Astrocyte of the spinal cord (primary cell): Measurements from ENCODE around the gene ATP9B.

ENCODE experiments used
- DNase-seq: peaks from one replicate; pipeline ENCODE4 v3.0.0; 2011; ENCODE audit warnings: low read depth, low spot score
- H3K4me3 ChIP-seq: 2 replicates; pipeline ENCODE4 v1.5.1; 2011; ENCODE audit warnings: low read depth, mild to moderate bottlenecking, low read length, moderate library complexity
- in situ Hi-C: cut with HindIII; loops from 2 replicates; pipeline ENCODE4 v1.10.0; 2017; ENCODE audit warnings: low sequenced_read_pairs
- TF ChIP-seq, protein P1 (sequence below): IDR thresholded peaks from 2 replicates; pipeline ENCODE4 v1.5.1; 2012; ENCODE audit warnings: low read depth, mild to moderate bottlenecking, low read length, inconsistent platforms

Gene ATP9B

DNA sequence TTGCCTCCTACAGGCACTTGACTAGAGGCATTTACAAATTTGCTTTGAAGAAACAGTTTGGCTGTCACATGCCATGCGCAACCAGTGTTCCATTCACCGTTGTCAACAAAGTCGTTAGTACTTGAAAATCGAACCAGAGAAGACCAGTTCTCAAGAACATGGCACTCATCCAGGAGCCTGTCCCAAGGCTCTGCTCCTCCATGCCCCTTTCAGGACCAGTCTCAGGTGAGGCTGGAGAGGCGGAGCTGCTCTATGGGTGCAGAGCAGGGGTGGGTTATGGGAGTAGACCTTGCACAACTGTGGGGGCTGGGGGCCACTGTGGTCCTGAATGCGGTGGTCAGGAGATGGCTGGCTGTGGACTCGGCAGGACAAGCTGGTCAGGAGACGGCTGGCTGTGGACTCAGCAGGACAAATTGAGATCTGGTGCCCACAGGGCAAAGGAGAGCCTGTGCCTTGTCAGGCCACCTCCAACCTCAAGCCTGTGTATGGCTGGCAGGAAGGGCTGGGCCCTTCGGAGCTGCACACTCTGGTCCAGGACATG is 12.3 kb upstream of the ATP9B start:
- in situ Hi-C loops = no loop called here
- TF ChIP-seq, protein P1, sequence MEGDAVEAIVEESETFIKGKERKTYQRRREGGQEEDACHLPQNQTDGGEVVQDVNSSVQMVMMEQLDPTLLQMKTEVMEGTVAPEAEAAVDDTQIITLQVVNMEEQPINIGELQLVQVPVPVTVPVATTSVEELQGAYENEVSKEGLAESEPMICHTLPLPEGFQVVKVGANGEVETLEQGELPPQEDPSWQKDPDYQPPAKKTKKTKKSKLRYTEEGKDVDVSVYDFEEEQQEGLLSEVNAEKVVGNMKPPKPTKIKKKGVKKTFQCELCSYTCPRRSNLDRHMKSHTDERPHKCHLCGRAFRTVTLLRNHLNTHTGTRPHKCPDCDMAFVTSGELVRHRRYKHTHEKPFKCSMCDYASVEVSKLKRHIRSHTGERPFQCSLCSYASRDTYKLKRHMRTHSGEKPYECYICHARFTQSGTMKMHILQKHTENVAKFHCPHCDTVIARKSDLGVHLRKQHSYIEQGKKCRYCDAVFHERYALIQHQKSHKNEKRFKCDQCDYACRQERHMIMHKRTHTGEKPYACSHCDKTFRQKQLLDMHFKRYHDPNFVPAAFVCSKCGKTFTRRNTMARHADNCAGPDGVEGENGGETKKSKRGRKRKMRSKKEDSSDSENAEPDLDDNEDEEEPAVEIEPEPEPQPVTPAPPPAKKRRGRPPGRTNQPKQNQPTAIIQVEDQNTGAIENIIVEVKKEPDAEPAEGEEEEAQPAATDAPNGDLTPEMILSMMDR = no peak
- H3K4me3 ChIP-seq = no peak overlapping the region
- DNase-seq = no peak

DNA sequence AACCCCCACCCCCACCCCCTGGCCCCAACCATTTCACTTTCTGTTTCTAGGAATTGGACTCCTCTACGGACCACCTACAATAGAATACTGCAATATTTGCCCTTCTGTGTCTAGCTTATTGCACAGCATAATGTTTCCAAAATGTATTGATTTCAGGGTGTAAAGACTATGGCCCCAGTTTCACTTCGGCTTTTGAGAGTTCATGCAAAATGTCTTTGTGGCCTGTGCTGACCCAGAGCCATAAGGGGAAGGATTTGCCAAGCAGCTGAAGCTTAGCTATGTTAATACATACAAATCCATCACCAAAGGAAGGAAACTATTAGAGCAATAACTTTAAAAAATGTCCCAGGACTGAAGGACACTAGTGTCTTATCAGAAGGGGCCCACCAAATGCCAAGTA is 11.2 kb upstream of the ATP9B start:
- no peak for DNase-seq
- in situ Hi-C loops = no loop called here
- H3K4me3 ChIP-seq = no peak overlapping the region
- TF ChIP-seq, protein P1 = no peak

DNA sequence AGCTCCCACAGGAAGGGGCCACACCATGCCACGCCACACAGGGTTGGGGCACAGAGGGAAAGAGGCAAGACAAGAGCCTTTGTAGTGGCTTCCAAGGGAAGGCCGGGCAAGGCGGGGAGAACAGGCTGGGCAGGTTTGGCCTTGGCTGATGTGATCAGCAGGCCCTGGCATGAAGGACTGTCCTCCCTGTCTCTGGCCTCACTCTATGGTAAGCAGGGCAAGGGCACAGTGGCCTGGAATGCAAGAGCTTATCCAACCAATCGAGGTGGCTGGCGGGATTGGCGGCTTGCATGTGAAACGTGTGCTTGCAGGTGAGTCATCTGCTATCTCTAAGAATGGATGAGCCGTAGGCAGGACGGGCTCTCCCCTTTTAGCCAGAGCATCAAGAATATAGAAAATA is 6.4 kb upstream of the ATP9B start:
- TF ChIP-seq, protein P1 = no peak
- in situ Hi-C loops = no loop called here
- no peak for DNase-seq
- no peak overlapping the region for H3K4me3 ChIP-seq

DNA sequence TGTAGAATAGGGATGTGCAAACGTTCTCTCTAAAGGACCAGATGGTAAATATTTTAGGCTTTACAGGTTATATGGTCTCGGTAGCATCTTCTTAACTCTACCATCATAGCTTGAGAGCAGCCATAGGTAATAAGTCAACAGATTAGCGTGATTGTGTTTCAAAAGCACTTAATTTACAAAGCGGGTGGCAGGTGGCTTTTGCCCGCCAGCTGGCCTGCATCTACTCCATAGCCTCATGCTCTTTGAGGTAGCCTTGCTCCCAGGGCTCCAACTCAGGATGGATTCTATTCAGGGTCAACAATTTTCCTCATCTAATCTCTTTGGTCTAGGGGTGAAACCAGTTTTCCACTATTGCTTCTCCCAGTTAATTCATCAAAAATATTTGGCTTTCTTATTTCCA is 5.0 kb upstream of the ATP9B start:
- in situ Hi-C loops = no loop called here
- H3K4me3 ChIP-seq = no peak overlapping the region
- TF ChIP-seq, protein P1 = no peak
- no peak for DNase-seq

DNA sequence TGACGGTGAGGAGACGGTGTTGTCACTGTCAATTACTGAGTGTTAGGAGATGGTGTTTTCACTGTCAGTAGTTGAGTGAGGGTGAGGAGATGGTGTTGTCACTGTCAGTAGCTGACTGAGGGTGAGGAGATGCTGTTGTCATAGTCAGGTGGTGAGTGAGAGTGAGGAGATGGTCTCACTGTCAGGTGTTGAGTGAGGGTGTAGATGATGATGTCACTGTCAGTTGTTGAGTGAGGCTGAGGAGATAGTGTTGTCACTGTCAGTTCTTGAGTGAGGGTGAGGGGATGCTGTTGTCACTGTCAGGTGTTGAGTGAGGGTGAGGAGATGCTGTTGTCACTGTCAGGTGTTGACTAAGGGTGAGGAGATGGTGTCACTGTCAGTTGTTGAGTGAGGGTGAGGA is 3.4 kb upstream of the ATP9B start:
- no peak for DNase-seq
- H3K4me3 ChIP-seq = no peak overlapping the region
- in situ Hi-C loops = no loop called here
- TF ChIP-seq, protein P1 = no peak

DNA sequence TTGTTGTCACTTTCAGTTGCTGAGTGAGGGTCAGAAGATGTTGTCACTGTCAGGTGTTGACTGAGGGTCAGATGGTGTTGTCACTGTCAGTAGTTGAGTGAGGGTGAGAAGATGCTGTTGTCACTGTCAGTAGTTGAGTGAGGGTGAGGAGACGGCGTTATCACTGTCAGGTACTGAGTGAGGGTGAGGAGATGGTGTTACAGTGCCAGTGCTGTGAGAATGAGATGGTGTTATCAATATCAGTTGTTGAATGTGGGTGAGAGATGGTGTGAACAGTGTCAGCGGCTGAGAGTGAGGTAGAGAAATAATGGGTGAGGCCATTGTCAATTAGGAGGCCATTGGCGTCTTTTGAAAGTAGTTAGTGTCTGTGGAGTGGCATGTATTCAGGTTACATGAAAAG is 1.6 kb upstream of the ATP9B start:
- in situ Hi-C loops = no loop called here

More for the DNA sequence above, 1.6 kb upstream of the ATP9B start:
- no peak for DNase-seq
- TF ChIP-seq, protein P1 = no peak
- no peak overlapping the region for H3K4me3 ChIP-seq
